OCI-LY7 (cell line): ENCODE results near the gene DAPK1. TPM values are rescaled to one million over a fixed set of nuclear protein-coding genes. Genes with fewer than 3 reads are reported as not detected.

Experiments used
- BruUV-seq: library from RNA; stranded (reverse); fragments of 400-500 nt; replicated peaks from 2 replicates; lab custom pipeline; 2021; lab: Mats Ljungman, UMichigan
- CTCF ChIA-PET: fragments of 300-600 bp; sonication (Branson Sonifier 250); formaldehyde crosslinking; loops from one replicate; lab custom pipeline; 2022; ENCODE audit warnings: antibody characterized with exemption; ENCODE audit not compliant: unreplicated experiment; lab: Charles Lee
- POLR2A ChIA-PET: fragments of 300-600 bp; sonication (Branson Sonifier 250); formaldehyde crosslinking; loops from one replicate; lab custom pipeline; 2022; ENCODE audit warnings: antibody characterized with exemption; lab: Charles Lee
- DNase-seq: peaks from one replicate; pipeline ENCODE4 v3.0.0-alpha.2; 2015; ENCODE audit warnings: low spot score
- H2AFZ ChIP-seq: fragments of 200-600 bp; sonication (generic), shearing (Covaris generic); 2 replicates; pipeline ENCODE4 v1.6.1; 2014; ENCODE audit warnings: mild to moderate bottlenecking, antibody characterized with exemption, low read length, moderate library complexity
- H3K27ac ChIP-seq: fragments of 200-600 bp; sonication (generic); 2 replicates; pipeline ENCODE4 v1.5.1; 2014; ENCODE audit warnings: mixed run types, low read depth, mild to moderate bottlenecking, moderate library complexity, low read length, inconsistent platforms; ENCODE audit not compliant: poor library complexity, severe bottlenecking
- H3K36me3 ChIP-seq: fragments of 200-600 bp; sonication (generic); 2 replicates; pipeline ENCODE4 v1.6.1; 2014; ENCODE audit warnings: mild to moderate bottlenecking, antibody characterized with exemption, low read length, moderate library complexity, mixed read lengths; ENCODE audit not compliant: insufficient read depth
- H3K4me1 ChIP-seq: fragments of 200-600 bp; sonication (generic); 2 replicates; pipeline ENCODE4 v1.5.1; 2014; ENCODE audit warnings: mild to moderate bottlenecking, low read length; ENCODE audit not compliant: insufficient read depth, poor library complexity, severe bottlenecking
- H3K4me2 ChIP-seq: fragments of 200-600 bp; sonication (generic); 2 replicates; pipeline ENCODE4 v1.6.1; 2014; ENCODE audit warnings: mild to moderate bottlenecking, low read length
- H3K4me3 ChIP-seq: fragments of 200-600 bp; sonication (generic); 2 replicates; pipeline ENCODE4 v1.5.1; 2014; ENCODE audit warnings: mild to moderate bottlenecking, low read depth, low read length; ENCODE audit not compliant: poor library complexity, severe bottlenecking
- H3K79me2 ChIP-seq: fragments of 200-600 bp; sonication (generic); 2 replicates; pipeline ENCODE4 v1.6.1; 2016; ENCODE audit warnings: low read depth, mild to moderate bottlenecking, low read length, moderate library complexity, mixed read lengths; ENCODE audit not compliant: insufficient read depth
- H3K9me2 ChIP-seq: fragments of 200-600 bp; sonication (generic); 2 replicates; pipeline ENCODE4 v1.6.1; 2016; ENCODE audit warnings: mild to moderate bottlenecking, low read length, mixed read lengths; ENCODE audit not compliant: insufficient read depth
- H3K9me3 ChIP-seq: fragments of 200-600 bp; sonication (generic); 2 replicates; pipeline ENCODE4 v1.6.1; 2014; ENCODE audit warnings: mild to moderate bottlenecking, mixed run types, low read length, mixed read lengths
- H4K20me1 ChIP-seq: fragments of 200-600 bp; sonication (generic); 2 replicates; pipeline ENCODE4 v1.6.1; 2014; ENCODE audit warnings: mild to moderate bottlenecking, antibody characterized with exemption, low read length, moderate library complexity, mixed read lengths; ENCODE audit not compliant: insufficient read depth
- EZH2phosphoT487 ChIP-seq: fragments of 200-600 bp; sonication (generic); IDR thresholded peaks from 2 replicates; pipeline ENCODE4 v1.6.1; 2018; ENCODE audit warnings: low read depth, borderline replicate concordance, mild to moderate bottlenecking, mixed run types, antibody characterized with exemption, low read length, moderate library complexity, mixed read lengths
- intact Hi-C: fragments of 100-400 bp; cut with micrococcal nuclease; formaldehyde crosslinking; loops from one replicate; pipeline ENCODE4 v1.10.0; 2022; ENCODE audit not compliant: unreplicated experiment
- total RNA-seq, 2 experiments: library from RNA; depleted of rRNA in 1 of 2; stranded (reverse); fragments of >200 nt in 1 of 2; shearing (Covaris generic) in 1 of 2; gene quantifications; 2 replicates each; pipeline ENCODE4 v1.2.3, GENCODE V29; 2014 to 2022
- TF ChIP-seq, protein P1 (sequence below): fragments of 200-600 bp; sonication (generic); conservative IDR thresholded peaks from 2 replicates; pipeline ENCODE4 v1.5.1; 2014; ENCODE audit warnings: mild to moderate bottlenecking, antibody characterized with exemption, low read length, moderate library complexity, mixed read lengths

The DAPK1 gene
- total RNA-seq, 2 experiments from 2014 or later, result 0.25 to 3.5 TPM

GRCh38 chr9:87686520-87687090 lies 188.9 kb downstream of the DAPK1 start:
- Histone ChIP-seq H3K4me3 (no peak overlapping the region), H3K9me3 (no peaks in the 10 kb centered on the region), H4K20me1 (no peaks in the 10 kb centered on the region), H3K79me2 (no peaks in the 10 kb centered on the region), H3K4me1 (no peaks in the 10 kb centered on the region), H3K36me3 (no peaks in the 10 kb centered on the region), H3K9me2 (no peaks in the 10 kb centered on the region), H2AFZ (no peak overlapping the region), H3K27ac (no peak overlapping the region), H3K4me2 (no peak overlapping the region)
- BruUV-seq, result no TSS peak
- intact Hi-C loops, result no loop called here
- CTCF ChIA-PET, result no interaction called here
- POLR2A ChIA-PET, result no interaction called here
- DNase-seq, result no peak
- no peak for TF ChIP-seq EZH2phosphoT487
- TF ChIP-seq, protein P1, sequence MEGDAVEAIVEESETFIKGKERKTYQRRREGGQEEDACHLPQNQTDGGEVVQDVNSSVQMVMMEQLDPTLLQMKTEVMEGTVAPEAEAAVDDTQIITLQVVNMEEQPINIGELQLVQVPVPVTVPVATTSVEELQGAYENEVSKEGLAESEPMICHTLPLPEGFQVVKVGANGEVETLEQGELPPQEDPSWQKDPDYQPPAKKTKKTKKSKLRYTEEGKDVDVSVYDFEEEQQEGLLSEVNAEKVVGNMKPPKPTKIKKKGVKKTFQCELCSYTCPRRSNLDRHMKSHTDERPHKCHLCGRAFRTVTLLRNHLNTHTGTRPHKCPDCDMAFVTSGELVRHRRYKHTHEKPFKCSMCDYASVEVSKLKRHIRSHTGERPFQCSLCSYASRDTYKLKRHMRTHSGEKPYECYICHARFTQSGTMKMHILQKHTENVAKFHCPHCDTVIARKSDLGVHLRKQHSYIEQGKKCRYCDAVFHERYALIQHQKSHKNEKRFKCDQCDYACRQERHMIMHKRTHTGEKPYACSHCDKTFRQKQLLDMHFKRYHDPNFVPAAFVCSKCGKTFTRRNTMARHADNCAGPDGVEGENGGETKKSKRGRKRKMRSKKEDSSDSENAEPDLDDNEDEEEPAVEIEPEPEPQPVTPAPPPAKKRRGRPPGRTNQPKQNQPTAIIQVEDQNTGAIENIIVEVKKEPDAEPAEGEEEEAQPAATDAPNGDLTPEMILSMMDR, result no peak

DNA sequence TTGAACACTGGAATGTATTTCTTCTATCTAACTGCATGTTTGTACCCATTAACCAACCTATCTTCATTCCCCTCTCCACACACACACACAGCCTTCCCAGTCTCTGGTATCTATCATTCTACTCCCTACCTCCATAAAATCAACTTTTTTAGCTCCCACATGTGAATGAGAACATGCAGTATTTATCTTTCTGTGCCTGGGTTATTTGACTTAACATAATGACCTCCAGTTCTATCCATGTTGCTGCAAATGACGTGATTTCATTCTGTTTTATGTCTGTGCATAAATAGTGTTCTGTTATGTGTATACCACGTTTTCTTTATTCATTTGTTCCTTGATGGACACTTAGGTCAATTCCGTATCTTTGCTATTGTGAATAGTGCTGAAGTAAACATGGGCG lies 189.5 kb downstream of the DAPK1 start:
- H4K20me1 ChIP-seq, result no peaks in the 10 kb centered on the region
- ChIA-PET POLR2A (no interaction called here), CTCF (no interaction called here)
- H3K9me3 ChIP-seq, result no peaks in the 10 kb centered on the region
- no peak overlapping the region for H2AFZ ChIP-seq
- no peaks in the 10 kb centered on the region for H3K9me2 ChIP-seq
- no peak overlapping the region for H3K4me2 ChIP-seq
- H3K4me1 ChIP-seq, result no peaks in the 10 kb centered on the region
- no peaks in the 10 kb centered on the region for H3K79me2 ChIP-seq
- no peak for DNase-seq
- BruUV-seq, result no TSS peak
- no peak overlapping the region for H3K4me3 ChIP-seq
- intact Hi-C loops, result no loop called here
- no peak for TF ChIP-seq EZH2phosphoT487
- TF ChIP-seq, protein P1, result no peak
- no peaks in the 10 kb centered on the region for H3K36me3 ChIP-seq
- no peak overlapping the region for H3K27ac ChIP-seq

- POLR2A ChIA-PET, result no interaction called here
- DNase-seq, result no peak
- no peak overlapping the region for H3K27ac ChIP-seq
- intact Hi-C loops, result no loop called here
- H3K4me1 ChIP-seq, result no peaks in the 10 kb centered on the region
- H3K79me2 ChIP-seq, result no peaks in the 10 kb centered on the region
- no peaks in the 10 kb centered on the region for H3K9me3 ChIP-seq
- no peaks in the 10 kb centered on the region for H4K20me1 ChIP-seq
- H3K4me2 ChIP-seq, result no peak overlapping the region
- no peaks in the 10 kb centered on the region for H3K9me2 ChIP-seq
- BruUV-seq, result no TSS peak
- TF ChIP-seq, protein P1, result no peak
- TF ChIP-seq EZH2phosphoT487, result no peak
- no peak overlapping the region for H2AFZ ChIP-seq
- H3K36me3 ChIP-seq, result no peaks in the 10 kb centered on the region
- CTCF ChIA-PET, result no interaction called here
- no peak overlapping the region for H3K4me3 ChIP-seq
Measured at GRCh38 chr9:87694236-87694755, 196.6 kb downstream of the DAPK1 start.
